PC-3 (cell line): Measurements from ENCODE around the gene ATG2A. TPM values are rescaled to one million over a fixed set of nuclear protein-coding genes. Genes with fewer than 3 reads are reported as not detected.
A peak's percentile ranks its signal among the peaks of the same experiment; 100 is the strongest.

Experiments used
- ATAC-seq: fragments of 200-7000 bp; cut with Tn5 transposase; 2 replicates; pipeline ENCODE4 v1.9.1; 2020; ENCODE audit warnings: mild to moderate bottlenecking, moderate library complexity
- BruUV-seq: library from RNA; stranded (reverse); fragments of 400-500 nt; replicated peaks from 2 replicates; lab custom pipeline; 2021; lab: Mats Ljungman, UMichigan
- CTCF ChIA-PET: fragments of 300-600 bp; sonication (Branson Sonifier 250); formaldehyde crosslinking; loops from one replicate; lab custom pipeline; 2022; ENCODE audit warnings: antibody characterized with exemption; lab: Charles Lee
- POLR2A ChIA-PET: fragments of 300-600 bp; sonication (Branson Sonifier 250); formaldehyde crosslinking; loops from one replicate; lab custom pipeline; 2022; ENCODE audit warnings: antibody characterized with exemption; ENCODE audit not compliant: unreplicated experiment; lab: Charles Lee
- DNase-seq: peaks from one replicate; pipeline ENCODE4 v3.0.0-alpha.2; 2015
- H2AFZ ChIP-seq: fragments of 300-600 bp; sonication (generic); 2 replicates; pipeline ENCODE4 v1.6.0; 2016; ENCODE audit warnings: antibody characterized with exemption, low read length
- H3F3A ChIP-seq: fragments of 300-600 bp; sonication (generic); one replicate; pipeline ENCODE4 v1.6.0; 2017; ENCODE audit warnings: antibody characterized with exemption, low read length, control low read depth, mild to moderate bottlenecking; ENCODE audit not compliant: unreplicated experiment
- H3K27ac ChIP-seq: fragments of 300-600 bp; sonication (generic); 2 replicates; pipeline ENCODE4 v1.5.1; 2016; ENCODE audit warnings: mild to moderate bottlenecking, low read length
- H3K27me3 ChIP-seq: fragments of 300-600 bp; sonication (generic); 2 replicates; pipeline ENCODE4 v1.6.1; 2016; ENCODE audit warnings: low read length, mixed read lengths
- H3K36me3 ChIP-seq: fragments of 300-600 bp; sonication (generic); 2 replicates; pipeline ENCODE4 v1.6.1; 2016; ENCODE audit warnings: low read depth, mixed run types, low read length, mixed read lengths
- H3K4me1 ChIP-seq: fragments of 300-600 bp; sonication (generic); 2 replicates; pipeline ENCODE4 v1.5.1; 2016; ENCODE audit warnings: low read length; ENCODE audit not compliant: insufficient read depth
- H3K4me2 ChIP-seq: fragments of 300-600 bp; sonication (generic); 2 replicates; pipeline ENCODE4 v1.6.0; 2016; ENCODE audit warnings: low read length
- H3K4me3 ChIP-seq: fragments of 300-600 bp; sonication (generic); 2 replicates; pipeline ENCODE4 v1.5.1; 2016; ENCODE audit warnings: mild to moderate bottlenecking, low read length, mixed read lengths
- H3K79me2 ChIP-seq: fragments of 300-600 bp; sonication (generic); 2 replicates; pipeline ENCODE4 v1.6.1; 2017; ENCODE audit warnings: low read length, mixed read lengths
- H3K9ac ChIP-seq: fragments of 300-600 bp; sonication (generic); 2 replicates; pipeline ENCODE4 v1.6.0; 2016; ENCODE audit warnings: mild to moderate bottlenecking, low read length
- H3K9me2 ChIP-seq: fragments of 300-600 bp; sonication (generic); replicated peaks from 2 replicates; pipeline ENCODE4 v1.6.1; 2016; ENCODE audit warnings: mixed run types, low read length, mixed read lengths
- H3K9me3 ChIP-seq: fragments of 300-600 bp; sonication (generic); 2 replicates; pipeline ENCODE4 v1.6.1; 2016; ENCODE audit warnings: low read length, mixed read lengths
- H4K20me1 ChIP-seq: fragments of 300-600 bp; sonication (generic); 2 replicates; pipeline ENCODE4 v1.6.1; 2016; ENCODE audit warnings: low read length, mixed read lengths
- CTCF ChIP-seq: fragments of 300-600 bp; sonication (generic); conservative IDR thresholded peaks from 2 replicates; pipeline ENCODE4 v1.5.1; 2017; ENCODE audit warnings: antibody characterized with exemption, low read depth, mild to moderate bottlenecking, low read length
- EZH2 ChIP-seq: fragments of 300-600 bp; sonication (generic); IDR thresholded peaks from one replicate; pipeline ENCODE4 v1.6.1; 2017; ENCODE audit warnings: antibody characterized with exemption, mild to moderate bottlenecking, low read length; ENCODE audit not compliant: unreplicated experiment
- EZH2phosphoT487 ChIP-seq: fragments of 300-600 bp; sonication (generic); IDR thresholded peaks from 2 replicates; pipeline ENCODE4 v1.6.1; 2018; ENCODE audit warnings: mild to moderate bottlenecking, antibody characterized with exemption, low read length, borderline replicate concordance
- intact Hi-C: fragments of 100-400 bp; cut with micrococcal nuclease; formaldehyde crosslinking; loops from 2 replicates; pipeline ENCODE4 v1.9.0; 2023
- total RNA-seq: library from RNA; depleted of rRNA; stranded (reverse); fragments of >200 nt; gene quantifications from 2 replicates; pipeline ENCODE4 v1.2.3, GENCODE V29; 2014

Gene ATG2A
- total RNA-seq, 1 experiment from 2014 or later, result 45.6 TPM

GRCh38 chr11:64918017-64918416 is 1.0 kb upstream of the ATG2A start:
- Histone ChIP-seq H3K79me2 (peaks cover 21% of the 10 kb centered on the region), H2AFZ (peak overlapping the region; percentile 77), H3K36me3 (no peaks in the 10 kb centered on the region; the same call in 1 of the 2 replicates), H3K4me2 (peak overlapping the region; percentile 85), H3K4me1 (peaks cover 15% of the 10 kb centered on the region), H3K9me3 (no peaks in the 10 kb centered on the region), H3K27me3 (no peaks in the 10 kb centered on the region), H4K20me1 (no peaks in the 10 kb centered on the region), H3K27ac (no peak overlapping the region), H3K9me2 (no peaks in the 10 kb centered on the region), H3K9ac (peak overlapping the region; percentile 60), H3F3A (no peaks in the 10 kb centered on the region), H3K4me3 (peak overlapping the region; percentile 69)
- no TSS peak for BruUV-seq
- peak; percentile 4; the same call in 1 of the 2 replicates for ATAC-seq
- CTCF ChIA-PET, result no interaction called here
- intact Hi-C loops, result loop anchor here (5.0 kb wide), 1 partner anchor 54 kb away; the partner anchor contains the start of gene MAJIN
- no peak for TF ChIP-seq EZH2
- peak; percentile 60 for TF ChIP-seq CTCF
- DNase-seq, result peak; percentile 51
- POLR2A ChIA-PET, result no interaction called here

- Histone ChIP-seq H3K27ac (no peak overlapping the region), H3K4me3 (peak overlapping the region; percentile 69), H2AFZ (peak overlapping the region; percentile 77), H3K36me3 (no peaks in the 10 kb centered on the region; the same call in 1 of the 2 replicates), H3K79me2 (peaks cover 21% of the 10 kb centered on the region), H3K27me3 (no peaks in the 10 kb centered on the region), H3K9me3 (no peaks in the 10 kb centered on the region), H3K4me1 (peaks cover 15% of the 10 kb centered on the region), H4K20me1 (no peaks in the 10 kb centered on the region), H3K9me2 (no peaks in the 10 kb centered on the region), H3K9ac (peak overlapping the region; percentile 60), H3K4me2 (peak overlapping the region; percentile 85), H3F3A (no peaks in the 10 kb centered on the region)
- DNase-seq, result no peak
- no peak for ATAC-seq
- BruUV-seq, result TSS peak; percentile 94
- intact Hi-C loops, result loop anchor here (1.0 to 5.0 kb wide), 5 partner anchors 55 to 167 kb away; partner anchors contain the start of genes ARL2, CDCA5, MAJIN and SNX15
- POLR2A ChIA-PET, result no interaction called here
- CTCF ChIA-PET, result no interaction called here
- TF ChIP-seq CTCF (no peak), EZH2phosphoT487 (no peak), EZH2 (no peak)
These were observed 620 bp upstream of the ATG2A start for GRCh38 chr11:64917663-64917995.

- Histone ChIP-seq H3K9me2 (no peaks in the 10 kb centered on the region), H3K27me3 (no peaks in the 10 kb centered on the region), H2AFZ (peak overlapping the region; percentile 62), H3K79me2 (peaks cover 21% of the 10 kb centered on the region), H3K4me2 (peak overlapping the region; percentile 97), H3K9ac (peak overlapping the region; percentile 90), H3F3A (no peaks in the 10 kb centered on the region), H3K9me3 (no peaks in the 10 kb centered on the region), H4K20me1 (no peaks in the 10 kb centered on the region), H3K4me1 (peaks cover 15% of the 10 kb centered on the region), H3K4me3 (peak overlapping the region; percentile 89), H3K27ac (peak overlapping the region; percentile 9), H3K36me3 (no peaks in the 10 kb centered on the region; the same call in 1 of the 2 replicates)
- no peak for TF ChIP-seq EZH2
- TF ChIP-seq EZH2phosphoT487, result no peak
- no peak for TF ChIP-seq CTCF
- ATAC-seq (peak; percentile 4; the same call in 1 of the 2 replicates), DNase-seq (peak; percentile 22)
- BruUV-seq, result no TSS peak
- intact Hi-C loops, result loop anchor here (2.0 to 5.0 kb wide), 3 partner anchors 56 to 169 kb away; partner anchors contain the start of genes CDCA5, MAJIN and ZFPL1
- POLR2A ChIA-PET, result interaction anchor here (0.5 to 0.7 kb wide), 2 partner anchors 8 to 110 kb away, joined by 3 to 5 read pairs; partner anchors contain the start of gene PPP2R5B
- CTCF ChIA-PET, result interaction anchor here (0.5 kb wide), 1 partner anchor 227 kb away, joined by 5 read pairs; no protein-coding TSS in a partner anchor
These were observed 802 bp downstream of the ATG2A start for GRCh38 chr11:64916040-64916774.
